CD4-positive, alpha-beta T cell treated with Interleukin-10 for 1 hour (primary cell): ENCODE results near the gene SUSD1.
"Not testable (repeated sequence)": the region's sequence is repeated elsewhere in the genome, so short reads cannot be mapped to it uniquely, and the experiment has no call there.

Experiments
- DNase-seq: peaks from one replicate; pipeline ENCODE4 v3.0.0-alpha.2; 2020

Gene SUSD1

DNA sequence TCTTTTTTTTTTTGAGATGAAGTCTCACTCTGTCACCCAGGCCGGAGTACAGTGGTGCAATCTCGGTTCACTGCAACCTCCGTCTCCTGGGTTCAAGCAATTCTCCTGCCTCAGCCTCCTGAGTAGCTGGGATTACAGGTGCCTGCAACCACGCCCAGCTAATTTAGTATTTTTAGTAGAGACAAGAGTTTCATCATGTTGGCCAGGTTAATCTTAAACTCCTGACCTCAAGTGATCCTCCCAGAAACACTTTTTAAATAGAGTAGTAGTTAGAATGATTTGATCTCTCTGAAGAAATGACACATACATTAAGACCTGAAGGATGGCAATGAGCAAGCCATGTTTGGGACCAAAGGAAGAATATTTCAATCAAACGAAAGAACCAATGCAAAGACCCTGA is 46.7 kb downstream of the SUSD1 start:
- DNase-seq = not testable (repeated sequence)

DNA sequence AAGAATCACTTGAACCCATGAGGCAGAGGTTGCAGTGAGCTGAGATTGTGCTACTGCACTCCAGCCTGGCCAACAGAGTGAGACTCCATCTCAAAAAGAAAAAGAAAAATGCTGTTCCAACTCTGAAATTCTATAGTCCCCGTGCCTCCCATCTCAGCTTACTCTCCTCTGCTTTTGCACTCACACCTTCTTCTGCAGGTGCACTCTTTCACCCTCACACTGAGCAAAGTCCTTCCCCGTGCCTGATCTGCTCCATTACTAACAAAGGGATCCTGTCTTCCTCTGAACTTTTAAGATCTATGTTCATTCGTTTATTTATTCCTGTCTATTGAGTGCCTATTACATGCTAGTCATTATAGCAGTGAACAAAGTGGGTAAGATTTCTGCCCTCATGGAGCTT is 47.8 kb downstream of the SUSD1 start:
- no peak for DNase-seq

DNA sequence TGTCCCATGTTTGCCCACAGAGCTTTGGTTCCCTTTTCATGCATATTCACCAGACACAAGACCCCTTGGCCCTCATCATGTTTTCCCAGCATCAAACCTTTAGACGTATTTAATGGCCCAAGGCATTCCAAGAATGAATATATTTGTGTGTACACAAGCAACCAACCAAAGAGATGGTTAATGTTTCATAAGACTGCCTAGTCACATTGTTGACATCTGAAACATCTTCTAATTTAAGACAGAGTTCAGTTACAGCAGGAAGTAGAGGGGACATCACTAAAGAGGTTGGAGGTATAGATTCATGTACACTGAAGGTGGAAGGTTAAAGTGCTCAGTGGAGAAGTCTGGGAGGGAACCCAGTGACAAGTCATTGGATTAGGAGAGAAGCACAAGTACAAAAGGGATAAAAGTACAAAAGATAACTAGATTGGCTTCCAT is 49.1 kb downstream of the SUSD1 start:
- no peak for DNase-seq

DNA sequence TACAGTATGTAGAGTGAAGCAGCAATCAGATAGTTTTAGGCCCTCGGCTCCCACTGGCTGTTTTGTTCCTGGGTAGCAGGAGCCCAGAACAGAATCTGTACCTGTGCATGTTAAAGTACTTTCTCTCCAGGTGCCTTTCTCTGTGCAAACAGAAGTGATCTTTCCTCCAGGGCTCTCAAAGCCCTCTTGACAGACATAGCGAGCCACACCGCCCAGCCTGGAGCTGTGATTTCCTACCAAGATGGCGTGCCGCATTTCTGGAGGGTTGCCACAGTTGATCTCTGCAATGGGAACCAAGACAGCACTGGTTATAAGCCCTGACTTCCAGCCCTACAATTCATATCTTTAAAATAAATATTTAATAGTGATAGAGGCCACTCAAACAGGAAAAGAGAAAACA is 50.9 kb downstream of the SUSD1 start:
- no peak for DNase-seq

DNA sequence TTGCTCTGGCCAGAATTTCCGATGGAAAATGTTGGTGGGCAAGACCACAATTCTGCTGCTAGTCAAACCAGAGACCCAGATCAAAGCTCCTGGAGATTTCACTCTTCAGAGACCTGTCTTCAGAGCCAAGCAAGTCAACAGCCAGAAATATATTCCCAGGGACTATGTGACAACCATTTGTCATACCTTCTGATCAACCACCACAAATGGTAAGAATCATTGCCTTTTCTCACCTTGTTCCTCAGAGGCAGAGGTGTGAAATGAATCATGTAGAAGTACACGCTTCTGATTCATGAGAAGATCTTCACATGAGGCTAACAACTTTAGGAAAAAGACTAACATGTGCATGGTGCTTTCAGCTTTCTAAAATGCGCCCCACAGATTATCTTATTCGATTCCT is 53.5 kb downstream of the SUSD1 start:
- DNase-seq = no peak

DNA sequence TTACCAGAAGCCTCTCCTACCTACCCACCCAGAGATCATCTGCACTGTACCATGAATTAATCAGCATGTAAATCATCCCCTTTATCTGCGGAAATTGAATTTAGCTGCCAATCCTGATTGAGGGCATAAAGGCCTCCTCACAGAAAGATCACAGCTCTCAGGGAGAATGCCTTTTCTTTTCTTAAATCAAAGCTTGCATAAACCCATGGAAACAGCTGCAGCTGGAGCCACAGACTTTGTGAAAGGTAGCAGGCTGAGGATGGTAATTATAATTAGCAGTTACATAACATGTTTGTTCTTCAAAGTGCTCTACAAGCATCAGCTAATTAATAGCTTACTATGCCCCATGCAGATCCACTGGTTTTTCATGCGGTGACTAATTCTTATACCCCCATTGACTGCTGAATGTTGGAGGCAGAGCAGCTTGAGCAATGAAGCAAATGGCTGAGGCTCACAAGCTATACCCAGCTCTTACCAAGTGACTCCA is 54.6 kb downstream of the SUSD1 start:
- DNase-seq = no peak

DNA sequence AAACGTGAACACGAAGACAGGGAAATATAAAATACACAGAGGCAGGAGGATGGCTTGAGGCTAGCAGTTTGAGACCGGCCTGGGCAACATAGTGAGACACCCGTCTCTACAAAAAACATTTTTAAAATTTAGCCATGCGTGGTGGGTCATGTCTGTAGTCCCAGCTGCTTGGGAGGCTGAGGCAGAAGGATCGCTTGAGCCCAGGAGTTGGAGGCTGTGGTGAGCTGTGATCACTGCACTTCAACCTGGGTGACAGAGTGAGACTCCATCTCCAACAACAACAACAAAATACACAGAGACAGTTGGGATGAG is 55.1 kb downstream of the SUSD1 start:
- no peak for DNase-seq

DNA sequence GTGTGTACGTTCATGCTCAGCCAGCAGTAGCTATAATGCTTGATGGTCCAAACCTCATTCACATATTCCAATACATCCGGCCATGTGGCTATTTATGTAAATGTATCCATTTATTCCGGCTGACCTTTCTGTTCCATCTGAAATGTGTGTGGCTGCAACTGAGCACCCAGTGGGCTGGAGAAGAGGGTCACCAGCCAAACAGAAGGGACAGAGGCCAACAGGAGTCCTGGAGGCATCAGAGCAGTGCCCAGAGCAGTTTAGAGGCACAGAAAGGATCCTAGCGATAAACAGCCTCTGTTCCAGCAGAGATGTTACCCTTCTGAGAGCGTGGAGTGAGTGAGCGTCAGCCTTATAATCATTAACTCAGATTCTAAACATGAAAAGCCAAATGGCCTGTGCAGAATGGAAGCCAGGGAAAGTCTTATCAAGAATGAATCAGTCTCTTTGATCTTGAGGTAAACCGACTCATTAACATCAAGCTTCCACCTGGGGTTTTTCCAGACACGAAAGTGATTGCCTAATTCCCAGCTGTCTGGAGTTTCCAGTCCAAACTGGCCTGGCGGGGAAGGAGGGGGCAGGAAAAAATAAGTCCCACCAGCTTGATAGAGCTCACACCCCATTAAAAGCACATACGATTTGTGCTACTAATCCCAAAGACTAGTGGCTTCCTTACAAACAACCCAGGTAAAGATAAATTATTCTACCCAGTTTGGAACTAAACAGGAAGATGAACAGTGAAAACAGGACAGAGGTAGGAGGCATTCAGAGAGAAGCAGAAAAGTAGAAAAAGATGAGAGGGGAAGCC is 55.7 kb downstream of the SUSD1 start:
- no peak for DNase-seq

DNA sequence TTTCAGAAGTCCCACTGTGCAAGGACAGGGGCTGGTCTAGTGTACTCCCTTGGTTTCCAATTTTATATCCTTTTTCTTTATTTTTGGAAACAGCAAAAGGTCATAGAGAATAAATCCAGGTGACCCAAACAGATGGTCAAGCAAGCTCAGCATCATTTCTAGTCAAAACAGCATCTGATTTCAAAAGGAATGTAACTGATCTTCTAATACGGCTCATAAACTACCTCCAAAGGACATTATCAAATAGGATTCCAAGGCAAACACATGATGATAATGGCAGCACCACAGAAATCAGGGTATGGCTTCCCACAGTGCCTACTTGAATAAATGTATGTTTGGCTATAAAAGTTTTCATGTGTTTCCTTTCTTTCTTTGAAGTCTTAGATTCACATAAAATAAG is 57.1 kb downstream of the SUSD1 start:
- no peak for DNase-seq

DNA sequence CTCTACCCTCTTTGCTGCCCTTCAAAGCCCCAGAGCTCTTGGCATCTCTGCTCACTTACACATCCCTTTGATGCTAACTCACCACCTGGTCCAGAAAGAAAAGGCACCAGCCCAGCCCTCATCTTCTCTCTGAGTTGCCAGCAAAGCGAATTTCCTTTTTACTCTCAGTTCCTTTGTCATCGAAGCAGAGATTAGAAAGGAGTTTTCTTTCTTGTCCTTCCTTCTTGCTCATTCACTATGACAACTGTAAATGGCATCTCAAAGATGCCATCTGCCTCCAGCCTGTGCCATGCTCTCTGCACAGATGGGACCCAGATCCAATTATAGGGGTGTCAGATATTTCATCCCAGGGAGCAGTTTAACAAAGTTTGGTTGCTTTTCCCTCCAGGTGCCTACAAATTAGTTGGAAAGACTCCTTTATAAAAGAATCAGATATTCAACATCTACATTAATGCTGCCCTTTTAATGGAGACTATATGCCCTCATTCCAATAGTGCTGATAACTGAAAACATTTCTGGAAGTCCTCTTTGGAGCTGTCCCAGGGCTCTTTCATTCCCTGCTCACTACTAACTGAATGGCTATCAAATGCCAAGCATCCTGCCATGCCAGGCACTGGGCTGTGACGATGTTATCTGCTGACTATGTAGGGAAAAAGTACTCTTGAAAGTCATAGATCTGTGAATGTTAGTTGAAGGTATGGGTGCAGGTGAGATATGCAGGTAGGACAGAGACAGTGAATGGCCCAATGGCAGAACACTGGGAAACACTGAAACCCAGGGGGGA is 58.9 kb downstream of the SUSD1 start:
- no peak for DNase-seq

DNA sequence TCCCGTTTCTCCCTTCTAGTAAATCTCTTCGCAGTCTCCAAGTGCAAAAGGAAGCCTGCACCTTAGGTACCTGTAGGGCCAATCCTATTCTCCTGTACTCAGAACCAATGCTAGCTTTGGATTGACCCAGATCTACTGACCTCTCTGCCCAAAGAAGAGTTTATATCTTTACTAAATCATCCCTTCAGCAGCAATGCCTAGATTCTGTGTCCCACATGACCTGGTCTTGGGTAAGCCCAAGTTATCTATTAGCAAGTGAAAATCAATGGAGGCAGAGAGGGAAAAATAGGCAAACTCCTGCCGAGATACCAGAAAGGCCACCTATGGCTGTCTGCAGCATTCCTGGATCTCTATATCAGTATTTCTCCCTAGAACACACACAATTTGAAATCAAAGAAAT is 60.0 kb downstream of the SUSD1 start:
- no peak for DNase-seq

DNA sequence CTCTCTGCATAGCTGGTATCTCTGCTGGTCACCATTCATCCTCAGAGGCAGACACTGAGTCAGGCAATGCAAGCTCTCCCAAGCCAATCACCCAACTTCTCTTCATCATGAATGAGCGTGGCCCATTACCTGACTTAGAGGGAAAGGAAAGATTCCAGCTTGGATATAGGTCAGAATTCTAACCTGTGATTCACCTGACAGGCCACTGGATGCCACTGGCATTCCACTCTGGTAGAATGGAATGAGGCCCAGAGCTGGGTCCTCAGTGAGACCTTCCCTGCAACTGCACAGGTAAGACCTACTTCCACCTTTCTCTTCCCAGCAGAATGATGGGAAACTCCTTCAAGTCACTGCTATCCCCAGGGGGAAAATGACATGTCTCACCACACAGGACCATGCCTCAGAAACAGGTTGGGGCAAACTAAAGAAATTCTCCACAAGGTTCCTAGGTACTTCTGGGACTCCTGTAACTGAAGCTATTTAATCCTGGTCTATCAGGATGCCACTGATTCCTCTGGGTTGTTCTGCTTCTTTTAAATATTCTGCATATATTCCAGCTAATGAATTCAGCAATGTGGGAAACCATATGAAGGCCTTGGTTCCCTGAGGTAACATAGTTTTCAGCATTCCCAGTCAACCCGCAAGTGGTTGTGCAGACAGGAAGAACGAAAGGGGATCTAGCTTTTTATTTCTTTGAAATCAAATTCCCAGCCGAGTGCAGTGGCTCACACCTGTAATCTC is 62.0 kb downstream of the SUSD1 start:
- peak; percentile 40 for DNase-seq

DNA sequence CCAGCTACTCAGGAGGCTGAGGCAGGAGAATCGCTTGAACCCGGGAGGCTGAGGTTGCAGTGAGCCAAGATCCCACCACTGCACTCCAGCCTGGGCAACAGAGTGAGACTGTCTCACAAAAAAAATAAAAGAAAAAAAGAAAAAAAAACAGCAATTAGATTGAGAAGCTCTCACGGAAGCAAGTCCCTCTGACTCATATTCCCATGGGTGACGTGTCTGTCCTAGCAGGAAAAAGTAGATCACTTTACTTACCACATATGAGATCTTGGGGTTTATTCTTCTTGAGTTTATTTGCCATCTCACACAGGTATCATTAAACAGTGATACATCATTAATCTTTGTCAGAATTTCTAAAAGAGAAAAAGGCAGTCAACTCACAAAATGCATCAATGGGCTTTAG is 62.6 kb downstream of the SUSD1 start:
- DNase-seq = no peak

DNA sequence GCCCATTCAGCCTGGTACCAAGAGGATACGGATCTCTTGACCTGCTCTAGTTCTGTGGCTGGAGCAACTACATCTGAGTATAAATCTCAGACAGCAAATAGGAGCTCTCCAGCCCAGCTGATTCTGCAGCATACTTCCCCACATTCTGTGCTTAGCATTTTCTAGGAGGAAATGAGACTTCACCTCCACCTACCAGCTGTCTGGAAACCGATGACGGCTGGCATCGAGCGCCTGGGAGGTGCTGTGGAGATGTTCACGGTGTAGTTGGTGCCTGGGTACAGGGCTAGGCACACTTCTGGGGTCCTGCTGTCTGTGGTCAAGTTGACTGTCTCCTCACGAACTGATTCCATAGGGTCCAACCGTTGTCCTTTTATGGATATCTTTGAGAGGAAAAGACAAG is 63.6 kb downstream of the SUSD1 start:
- no peak for DNase-seq

DNA sequence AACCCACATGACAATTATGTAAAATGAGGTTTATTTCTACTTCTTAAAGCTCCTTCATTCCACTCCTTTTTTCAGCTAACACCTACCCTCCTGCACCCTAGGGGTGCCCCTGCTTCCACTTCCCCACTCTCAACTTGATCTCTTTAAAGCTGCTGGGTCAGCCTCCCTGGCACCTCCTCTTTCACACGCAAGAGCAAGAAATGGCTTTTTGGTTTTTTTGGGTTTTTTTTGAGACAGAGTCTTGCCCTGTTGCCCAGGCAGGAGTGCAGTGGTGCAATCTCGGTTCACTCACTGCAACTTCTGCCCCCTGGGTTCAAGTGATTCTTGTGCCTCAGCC is 64.4 kb downstream of the SUSD1 start:
- DNase-seq = no peak

DNA sequence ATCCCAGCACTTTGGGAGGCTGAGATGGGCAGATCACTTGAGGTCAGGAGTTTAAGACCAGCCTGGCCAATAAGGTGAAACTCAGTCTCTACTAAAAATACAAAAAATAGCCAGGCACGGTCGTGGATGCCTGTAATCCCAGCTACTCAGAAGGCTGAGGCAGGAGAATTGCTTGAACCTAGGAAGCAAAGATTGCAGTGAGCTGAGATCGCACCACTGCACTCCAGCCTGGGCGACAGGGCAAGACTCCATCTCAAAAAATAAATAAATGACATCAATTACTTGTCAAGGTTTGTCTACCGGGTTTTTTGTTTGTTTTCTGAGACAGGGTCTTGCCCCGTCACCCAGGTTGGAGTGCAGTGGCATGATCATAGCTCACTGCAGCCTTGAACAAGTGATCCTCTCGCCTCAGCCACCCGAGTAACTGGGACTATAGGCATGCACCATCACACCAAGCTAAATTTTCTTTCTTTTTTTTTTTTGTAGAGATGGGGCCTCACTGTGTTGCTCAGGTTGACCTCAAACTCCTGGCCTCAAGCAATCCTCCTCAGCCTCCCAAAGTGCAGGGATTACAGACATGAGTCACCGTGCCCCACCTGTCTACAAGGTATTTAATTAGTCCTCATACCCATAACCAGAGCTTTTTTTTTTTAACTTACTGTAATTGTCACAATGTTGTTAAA is 64.9 kb downstream of the SUSD1 start:
- DNase-seq = no peak

DNA sequence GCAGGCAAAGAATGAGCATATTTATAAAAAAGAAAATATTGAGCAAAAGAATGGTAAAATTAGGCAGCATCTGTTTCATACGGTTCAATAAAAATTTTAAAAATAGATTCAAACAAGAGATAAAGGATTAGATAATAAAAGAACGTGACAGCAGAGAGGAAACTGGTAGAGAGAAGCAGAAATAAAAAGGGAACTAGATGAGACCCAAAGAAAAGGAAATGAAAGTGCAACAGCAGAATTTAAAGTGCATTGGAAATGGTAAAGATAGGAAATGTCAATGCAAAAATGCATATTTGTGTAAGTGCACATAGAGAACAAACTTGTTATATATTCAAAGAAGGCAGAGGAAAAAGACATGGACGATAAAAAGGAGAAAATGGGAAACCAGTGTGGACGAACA is 70.2 kb downstream of the SUSD1 start:
- no peak for DNase-seq

DNA sequence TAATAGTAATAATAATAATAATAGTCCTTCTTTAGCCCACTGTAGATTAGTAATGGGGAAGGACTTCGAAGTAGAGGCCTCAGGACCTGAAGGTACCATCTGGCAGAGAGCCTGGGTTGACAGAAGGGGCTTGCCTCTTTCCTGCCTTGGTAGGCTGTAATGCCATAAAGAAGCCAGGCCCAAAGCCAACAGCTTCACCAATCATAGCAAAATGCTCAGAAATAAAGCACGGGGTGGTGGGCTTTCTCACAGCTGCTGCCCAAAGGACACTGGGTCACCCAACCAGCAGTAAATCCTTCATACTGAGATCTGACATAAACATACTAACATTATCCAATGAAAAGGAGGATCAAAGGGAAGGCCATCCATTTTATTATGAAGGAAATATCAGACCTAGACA is 70.7 kb downstream of the SUSD1 start:
- no peak for DNase-seq

DNA sequence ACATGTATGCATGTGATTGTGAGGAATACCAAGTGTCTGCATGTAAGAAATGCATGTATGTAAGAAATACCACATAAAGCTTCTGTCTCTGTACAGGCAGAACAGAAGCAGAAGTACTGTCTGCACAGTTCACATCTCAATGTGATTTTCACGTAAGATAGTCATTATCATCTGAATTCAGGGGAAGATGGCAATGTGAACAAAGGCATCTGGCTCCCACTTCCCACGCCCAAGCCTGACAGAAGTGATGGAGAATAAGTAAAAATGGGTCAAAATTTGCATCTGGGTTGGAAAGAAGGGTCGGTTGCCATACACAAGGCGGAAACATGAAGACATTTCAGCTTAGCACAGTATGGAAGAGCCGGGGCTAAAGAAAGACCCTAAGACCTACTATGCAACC is 71.7 kb downstream of the SUSD1 start:
- DNase-seq = no peak

DNA sequence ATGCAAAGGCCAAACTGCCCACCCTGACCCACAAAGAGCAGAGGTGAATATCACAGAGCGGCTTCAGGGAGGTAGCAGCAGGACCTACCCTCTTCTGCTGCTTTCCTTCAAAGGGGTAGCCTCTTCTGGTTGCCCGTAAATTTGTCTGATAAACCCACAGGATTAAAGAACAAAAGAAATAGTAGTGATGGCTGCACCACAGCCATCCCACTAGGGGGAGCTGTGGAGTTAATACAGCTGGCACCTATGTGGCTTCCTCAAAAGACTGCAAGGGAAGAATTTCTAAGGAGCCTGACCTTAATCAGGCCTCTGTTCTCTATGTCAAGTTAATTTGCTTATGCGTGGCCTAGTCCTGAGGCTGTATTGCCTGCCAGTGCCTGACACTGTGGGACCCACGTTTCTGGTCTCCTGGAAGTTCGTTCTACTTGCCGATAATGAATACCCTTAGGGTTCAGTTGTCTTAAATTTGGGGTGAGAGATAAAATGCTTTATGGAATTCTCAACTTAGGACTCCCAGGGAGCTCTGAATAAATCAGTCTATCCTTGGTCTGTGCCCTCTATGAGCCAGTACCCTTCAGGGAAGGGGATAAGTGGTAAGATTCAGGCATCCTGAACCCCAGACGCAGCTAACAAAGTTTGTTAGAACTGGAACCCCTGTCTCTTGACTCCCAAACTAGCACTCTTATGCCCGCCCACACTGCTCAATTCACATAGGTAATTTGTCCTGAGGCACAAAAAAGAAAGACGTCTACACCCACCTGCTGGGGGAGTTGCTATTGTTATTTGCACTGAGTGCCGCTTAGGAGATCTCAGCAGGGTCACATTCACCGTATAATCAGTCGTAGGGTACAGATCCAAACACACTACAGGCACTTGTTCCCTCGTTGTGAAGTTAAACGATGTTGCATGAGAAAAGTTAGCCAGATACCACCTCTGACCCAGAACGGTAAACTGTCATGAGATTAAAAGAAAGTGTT is 77.1 kb downstream of the SUSD1 start:
- DNase-seq = peak; percentile 80

DNA sequence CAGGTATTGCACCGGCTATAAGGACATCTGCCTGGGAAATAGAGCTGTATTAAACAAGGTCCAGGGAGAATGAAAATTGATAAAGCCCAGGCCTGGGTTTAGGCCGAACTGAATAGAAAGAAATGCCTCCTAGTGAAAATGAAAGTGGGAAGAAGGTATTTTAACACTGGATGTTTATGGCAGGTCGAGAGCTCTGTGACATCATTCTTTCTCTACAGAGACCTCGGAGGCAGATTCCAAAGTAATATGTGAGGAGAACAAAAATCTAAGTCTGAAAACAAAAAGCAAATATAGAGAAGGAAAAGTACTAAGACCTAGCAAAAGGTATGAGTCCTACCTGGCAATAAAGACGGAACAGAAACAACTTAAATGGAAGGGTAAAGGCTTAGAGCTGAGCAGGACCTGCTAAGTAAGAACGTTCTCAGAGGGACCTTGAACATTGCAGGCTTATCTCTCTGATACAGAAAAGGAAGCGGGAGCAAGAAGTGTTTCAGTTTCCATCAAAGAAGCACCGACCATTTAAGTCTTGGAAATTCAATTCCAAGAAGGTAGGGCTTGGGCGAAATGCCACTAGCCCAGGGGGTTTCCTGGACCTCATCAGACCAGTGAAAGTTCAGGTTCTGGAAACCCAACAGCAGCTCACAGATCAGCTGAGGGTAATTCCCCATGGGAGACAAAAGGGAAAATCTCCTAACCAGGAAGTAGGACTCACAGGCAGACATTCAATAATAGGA is 80.0 kb downstream of the SUSD1 start:
- no peak for DNase-seq
